ENCODE results near the gene TMEM117. TPM values are rescaled to one million over a fixed set of nuclear protein-coding genes. Genes with fewer than 3 reads are reported as not detected.

Gene TMEM117
- total and polyA plus RNA-seq, 10 of the 15 experiments (the other 5 are each of a cell fraction or from before 2014, with no cell fraction given), result 3.1 to 8.2 (median 6.1) TPM

GRCh38 chr12:43899574-43899973, 63.7 kb downstream of the TMEM117 start:
- Histone ChIP-seq H3K36me3 (ENCODE audit: control insufficient read depth in 2 of 2, insufficient read depth in 2 of 2, low read length in 1 of 2) (no peaks in the 10 kb centered on the region), H3K4me1 (ENCODE audit: control insufficient read depth, insufficient read depth, low read length) (no peaks in the 10 kb centered on the region), H3K27ac (ENCODE audit: control insufficient read depth, insufficient read depth) (no peak overlapping the region), H3K79me2 (ENCODE audit: control insufficient read depth, insufficient read depth, low read length) (no peaks in the 10 kb centered on the region), H3K9ac (ENCODE audit: control insufficient read depth, insufficient read depth, low read length) (no peak overlapping the region), H3K4me2 (ENCODE audit: control insufficient read depth, insufficient read depth) (no peak overlapping the region), H2AFZ (ENCODE audit: control insufficient read depth, low read depth, low read length) (no peak overlapping the region), H3K4me3 (no peak overlapping the region), H4K20me1 (ENCODE audit: control insufficient read depth, insufficient read depth) (no peaks in the 10 kb centered on the region), H3K9me3 (replicated peaks; ENCODE audit: control insufficient read depth, insufficient read depth, low read length) (no peaks in the 10 kb centered on the region), H3K27me3 (replicated peaks in 1 of 2; ENCODE audit: control insufficient read depth in 2 of 2, insufficient read depth in 2 of 2, low read length in 1 of 2) (no peaks in the 10 kb centered on the region)
- ATAC-seq (no peak), FAIRE-seq (no peak), DNase-seq (ENCODE audit: low read depth, low spot score) (no peak)
- BruUV-seq (replicated peaks), result no TSS peak
- TF ChIP-seq, protein P1, sequence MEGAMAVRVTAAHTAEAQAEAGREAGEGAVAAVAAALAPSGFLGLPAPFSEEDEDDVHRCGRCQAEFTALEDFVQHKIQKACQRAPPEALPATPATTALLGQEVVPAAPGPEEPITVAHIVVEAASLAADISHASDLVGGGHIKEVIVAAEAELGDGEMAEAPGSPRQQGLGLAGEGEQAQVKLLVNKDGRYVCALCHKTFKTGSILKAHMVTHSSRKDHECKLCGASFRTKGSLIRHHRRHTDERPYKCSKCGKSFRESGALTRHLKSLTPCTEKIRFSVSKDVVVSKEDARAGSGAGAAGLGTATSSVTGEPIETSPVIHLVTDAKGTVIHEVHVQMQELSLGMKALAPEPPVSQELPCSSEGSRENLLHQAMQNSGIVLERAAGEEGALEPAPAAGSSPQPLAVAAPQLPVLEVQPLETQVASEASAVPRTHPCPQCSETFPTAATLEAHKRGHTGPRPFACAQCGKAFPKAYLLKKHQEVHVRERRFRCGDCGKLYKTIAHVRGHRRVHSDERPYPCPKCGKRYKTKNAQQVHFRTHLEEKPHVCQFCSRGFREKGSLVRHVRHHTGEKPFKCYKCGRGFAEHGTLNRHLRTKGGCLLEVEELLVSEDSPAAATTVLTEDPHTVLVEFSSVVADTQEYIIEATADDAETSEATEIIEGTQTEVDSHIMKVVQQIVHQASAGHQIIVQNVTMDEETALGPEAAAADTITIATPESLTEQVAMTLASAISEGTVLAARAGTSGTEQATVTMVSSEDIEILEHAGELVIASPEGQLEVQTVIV (IDR thresholded peaks at IDR 0.05; ENCODE audit: borderline replicate concordance, partially characterized antibody), result no peak
- no peak for TF ChIP-seq CHD4 (IDR thresholded peaks at IDR 0.05)
- TF ChIP-seq ZNF384 (IDR thresholded peaks at IDR 0.05; ENCODE audit: borderline replicate concordance, low read depth, low read length), result no peak
- TF ChIP-seq PML (IDR thresholded peaks at IDR 0.05; ENCODE audit: low read length), result no peak
- no peak for TF ChIP-seq POLR2AphosphoS5 (IDR thresholded peaks at IDR 0.05; ENCODE audit: low read length)
- no peak for TF ChIP-seq RFX5 (IDR thresholded peaks at IDR 0.05; ENCODE audit: low read depth, low read length)
- ChIA-PET RAD21 (ENCODE audit: unreplicated experiment) (no interaction called here), SMC1A (ENCODE audit: uncharacterized antibody, unreplicated experiment) (no interaction called here), POLR2A (no interaction called here), CTCF (interaction anchor here (0.6 to 2.5 kb wide), 2 partner anchors 17 to 1540 kb away, joined by 3 to 10 read pairs; no protein-coding TSS in a partner anchor)
- intact Hi-C loops (cut with micrococcal nuclease; ENCODE audit: unreplicated experiment), result no loop called here
- in situ Hi-C loops (cut with MboI), result no loop called here

DNA sequence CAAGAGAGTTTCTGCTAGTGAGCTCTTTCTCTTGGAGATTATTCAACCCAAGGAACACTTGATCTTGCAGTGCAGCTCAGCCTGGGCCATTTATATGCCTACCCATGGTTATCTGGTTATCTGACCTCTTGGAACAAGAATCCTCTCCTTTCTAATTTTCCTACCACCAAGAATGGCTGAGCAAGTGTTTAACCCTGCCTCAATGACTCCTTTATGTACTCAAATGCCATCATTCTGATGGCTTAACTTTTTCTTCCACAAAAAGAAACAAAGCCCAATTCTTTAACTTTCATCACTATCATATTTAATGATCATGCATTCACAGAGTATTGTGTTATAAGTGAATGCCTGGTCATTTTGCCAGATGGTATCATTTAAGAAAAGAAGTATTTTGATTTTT, 67.8 kb downstream of the TMEM117 start:
- Histone ChIP-seq H3K9ac (ENCODE audit: control insufficient read depth, insufficient read depth, low read length) (no peak overlapping the region), H3K4me1 (ENCODE audit: control insufficient read depth, insufficient read depth, low read length) (no peaks in the 10 kb centered on the region), H3K36me3 (ENCODE audit: control insufficient read depth in 2 of 2, insufficient read depth in 2 of 2, low read length in 1 of 2) (no peaks in the 10 kb centered on the region), H3K4me3 (no peak overlapping the region), H3K27me3 (replicated peaks in 1 of 2; ENCODE audit: control insufficient read depth in 2 of 2, insufficient read depth in 2 of 2, low read length in 1 of 2) (no peaks in the 10 kb centered on the region), H4K20me1 (ENCODE audit: control insufficient read depth, insufficient read depth) (no peaks in the 10 kb centered on the region), H3K79me2 (ENCODE audit: control insufficient read depth, insufficient read depth, low read length) (no peaks in the 10 kb centered on the region), H3K4me2 (ENCODE audit: control insufficient read depth, insufficient read depth) (no peak overlapping the region), H3K27ac (ENCODE audit: control insufficient read depth, insufficient read depth) (no peak overlapping the region), H2AFZ (ENCODE audit: control insufficient read depth, low read depth, low read length) (no peak overlapping the region), H3K9me3 (replicated peaks; ENCODE audit: control insufficient read depth, insufficient read depth, low read length) (no peaks in the 10 kb centered on the region)
- no peak for FAIRE-seq
- ChIA-PET POLR2A (no interaction called here), CTCF (no interaction called here), RAD21 (ENCODE audit: unreplicated experiment) (interaction anchor here (0.7 kb wide), 1 partner anchor 21 kb away, joined by 3 read pairs; no protein-coding TSS in a partner anchor), SMC1A (ENCODE audit: uncharacterized antibody, unreplicated experiment) (no interaction called here)
- intact Hi-C loops (cut with micrococcal nuclease; ENCODE audit: unreplicated experiment), result no loop called here
- no peak for ATAC-seq
- in situ Hi-C loops (cut with MboI), result no loop called here
- BruUV-seq (replicated peaks), result no TSS peak
- no peak for DNase-seq (ENCODE audit: low read depth, low spot score)
- TF ChIP-seq, protein P2, sequence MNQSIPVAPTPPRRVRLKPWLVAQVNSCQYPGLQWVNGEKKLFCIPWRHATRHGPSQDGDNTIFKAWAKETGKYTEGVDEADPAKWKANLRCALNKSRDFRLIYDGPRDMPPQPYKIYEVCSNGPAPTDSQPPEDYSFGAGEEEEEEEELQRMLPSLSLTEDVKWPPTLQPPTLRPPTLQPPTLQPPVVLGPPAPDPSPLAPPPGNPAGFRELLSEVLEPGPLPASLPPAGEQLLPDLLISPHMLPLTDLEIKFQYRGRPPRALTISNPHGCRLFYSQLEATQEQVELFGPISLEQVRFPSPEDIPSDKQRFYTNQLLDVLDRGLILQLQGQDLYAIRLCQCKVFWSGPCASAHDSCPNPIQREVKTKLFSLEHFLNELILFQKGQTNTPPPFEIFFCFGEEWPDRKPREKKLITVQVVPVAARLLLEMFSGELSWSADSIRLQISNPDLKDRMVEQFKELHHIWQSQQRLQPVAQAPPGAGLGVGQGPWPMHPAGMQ (IDR thresholded peaks at IDR 0.05; ENCODE audit: borderline replicate concordance), result no peak
- TF ChIP-seq, protein P1 (IDR thresholded peaks at IDR 0.05; ENCODE audit: borderline replicate concordance, partially characterized antibody), result no peak
